Upper lobe of left lung (tissue), 6 donors: Measurements from ENCODE around the gene TTC23. TPM values are rescaled to one million over a fixed set of nuclear protein-coding genes. Genes with fewer than 3 reads are reported as not detected.

Source experiments
- ATAC-seq, 2 donors: fragments of 200-7000 bp; cut with Tn5 transposase; one replicate each; pipeline ENCODE4 v1.9.1; 2022; ENCODE audit warnings: mild to moderate bottlenecking in 2 of 2, moderate library complexity in 2 of 2; ENCODE audit not compliant: low FRiP score in 2 of 2
- DNase-seq, 2 donors: peaks; one replicate each; pipeline ENCODE4 v3.0.0-alpha.2; 2019 to 2020
- H3K27ac ChIP-seq, 4 donors: fragments of 200-600 bp; sonication (generic); one replicate each; pipeline ENCODE4 v1.5.1; 2016 to 2019
- H3K27me3 ChIP-seq, 4 donors: fragments of 200-600 bp; sonication (generic); one replicate each; pipeline ENCODE4 v1.5.1; 2017 to 2019
- H3K36me3 ChIP-seq, 4 donors: fragments of 200-600 bp; sonication (generic); one replicate each; pipeline ENCODE4 v1.5.1; 2016 to 2019
- H3K4me1 ChIP-seq, 4 donors: fragments of 200-600 bp; sonication (generic); one replicate each; pipeline ENCODE4 v1.5.1; 2018 to 2019
- H3K4me3 ChIP-seq, 4 donors: fragments of 200-600 bp; sonication (generic); one replicate each; pipeline ENCODE4 v1.5.1; 2017 to 2019; ENCODE audit warnings: mild to moderate bottlenecking in 2 of 4, moderate library complexity in 1 of 4
- H3K9me3 ChIP-seq, 4 donors: fragments of 200-600 bp; sonication (generic); one replicate each; pipeline ENCODE4 v1.5.1; 2018 to 2019
- CTCF ChIP-seq, 6 experiments: fragments of 450-650 bp in 4 of 6; fragments of 200-600 bp in 2 of 6; sonication (generic) in 2 of 6; IDR thresholded peaks; one replicate each; pipeline ENCODE4 v1.5.1; 2016 to 2019; ENCODE audit warnings: antibody characterized with exemption in 6 of 6
- EP300 ChIP-seq, 4 donors: sonication (generic); formaldehyde crosslinking; IDR thresholded peaks; one replicate each; pipeline ENCODE4 v1.5.1; 2017; ENCODE audit warnings: antibody characterized with exemption in 4 of 4, control low read depth in 2 of 4
- POLR2A ChIP-seq, 4 donors: fragments of 450-650 bp; IDR thresholded peaks; one replicate each; pipeline ENCODE4 v1.5.1; 2016 to 2017; ENCODE audit warnings: antibody characterized with exemption in 4 of 4, mild to moderate bottlenecking in 2 of 4
- POLR2AphosphoS5 ChIP-seq, 2 donors: sonication (generic); formaldehyde crosslinking; IDR thresholded peaks; one replicate each; pipeline ENCODE4 v1.5.1; 2017; ENCODE audit warnings: antibody characterized with exemption in 2 of 2
- WGBS, 2 donors: methylation state at CpG; one replicate each; pipeline ENCODE4 v1.1.5; 2017 to 2018; 5-methylcytosine and 5-hydroxymethylcytosine counted together
- total RNA-seq, 6 donors: library from RNA; depleted of rRNA in 4 of 6; stranded (reverse); fragments of >200 nt in 4 of 6; gene quantifications; one replicate each; pipeline versions ENCODE4 v1.1.0 to v1.2.1, GENCODE V29; 2016 to 2021
- donor health status: DM: no; HTN: no; CAD: no; lungs with moderate emphysema.
- donor health status: DM: no; HTN: yes; CAD: no; lungs with severe emphysema.

The TTC23 gene
- total RNA-seq, 6 donors from 2014 or later: 6.2 to 28.0 (median 15.3) TPM

- Histone ChIP-seq H3K9me3 (no peaks in the 10 kb centered on the region), H3K4me1 (peaks cover 0 to 8% (median 0%) of the 10 kb centered on the region in 4 donors), H3K36me3 (no peaks in the 10 kb centered on the region), H3K27me3 (no peaks in the 10 kb centered on the region), H3K27ac (no peak overlapping the region), H3K4me3 (no peak overlapping the region)
- no peak for DNase-seq
- no peak for TF ChIP-seq EP300 (IDR thresholded peaks at IDR 0.05)
- no peak for TF ChIP-seq CTCF (IDR thresholded peaks at IDR 0.05)
- no peak for TF ChIP-seq POLR2AphosphoS5 (IDR thresholded peaks at IDR 0.05)
- TF ChIP-seq POLR2A (IDR thresholded peaks at IDR 0.05): no peak
- WGBS, 2 donors: 84 to 91% methylated on average over 8 to 9 of the region's 9 CpGs
- ATAC-seq: no peak
Measured at GRCh38 chr15:99275525-99276128, 26.2 kb upstream of the TTC23 start.

GRCh38 chr15:99275061-99275460 is 25.7 kb upstream of the TTC23 start:
- DNase-seq (no peak), ATAC-seq (no peak)
- no peak overlapping the region for H3K27ac ChIP-seq
- TF ChIP-seq EP300 (IDR thresholded peaks at IDR 0.05): no peak
- TF ChIP-seq CTCF (IDR thresholded peaks at IDR 0.05): no peak
- TF ChIP-seq POLR2AphosphoS5 (IDR thresholded peaks at IDR 0.05): no peak
- H3K4me1 ChIP-seq: peaks cover 0 to 8% (median 0%) of the 10 kb centered on the region in 4 donors
- H3K27me3 ChIP-seq: no peaks in the 10 kb centered on the region
- 95 to 97% methylated on average over 2 of the region's 2 CpGs for WGBS, 2 donors
- no peaks in the 10 kb centered on the region for H3K9me3 ChIP-seq
- H3K36me3 ChIP-seq: no peaks in the 10 kb centered on the region
- H3K4me3 ChIP-seq: no peak overlapping the region

- no peak for DNase-seq
Measured at GRCh38 chr15:99273801-99274200, 24.4 kb upstream of the TTC23 start.

GRCh38 chr15:99268431-99268830 is 19.1 kb upstream of the TTC23 start:
- no peaks in the 10 kb centered on the region for H3K9me3 ChIP-seq
- no peak overlapping the region for H3K27ac ChIP-seq
- H3K36me3 ChIP-seq: no peaks in the 10 kb centered on the region
- no peaks in the 10 kb centered on the region for H3K27me3 ChIP-seq
- no peak for ATAC-seq
- no peak overlapping the region for H3K4me3 ChIP-seq
- peaks cover 0 to 7% (median 2%) of the 10 kb centered on the region in 4 donors for H3K4me1 ChIP-seq
- TF ChIP-seq EP300 (IDR thresholded peaks at IDR 0.05) (no peak), CTCF (IDR thresholded peaks at IDR 0.05) (no peak), POLR2AphosphoS5 (IDR thresholded peaks at IDR 0.05) (no peak), POLR2A (IDR thresholded peaks at IDR 0.05) (no peak)
- 68 to 82% methylated on average over 5 of the region's 5 CpGs for WGBS, 2 donors
- no peak for DNase-seq

More at GRCh38 chr15:99273801-99274200, 24.4 kb upstream of the TTC23 start:
- Histone ChIP-seq H3K9me3 (no peaks in the 10 kb centered on the region), H3K27ac (no peak overlapping the region), H3K27me3 (no peaks in the 10 kb centered on the region), H3K36me3 (no peaks in the 10 kb centered on the region), H3K4me3 (no peak overlapping the region), H3K4me1 (peaks cover 0 to 8% (median 0%) of the 10 kb centered on the region in 4 donors)
- WGBS, 2 donors: 63 to 81% methylated on average over 3 of the region's 3 CpGs
- TF ChIP-seq POLR2AphosphoS5 (IDR thresholded peaks at IDR 0.05): no peak
- TF ChIP-seq CTCF (IDR thresholded peaks at IDR 0.05): no peak
- TF ChIP-seq POLR2A (IDR thresholded peaks at IDR 0.05): no peak
- no peak for TF ChIP-seq EP300 (IDR thresholded peaks at IDR 0.05)
- no peak for ATAC-seq

GRCh38 chr15:99267957-99268356 is 18.6 kb upstream of the TTC23 start:
- 83 to 84% methylated on average over 3 of the region's 3 CpGs for WGBS, 2 donors
- H3K9me3 ChIP-seq: no peaks in the 10 kb centered on the region
- no peak for DNase-seq
- H3K4me1 ChIP-seq: peaks cover 0 to 4% (median under 1%) of the 10 kb centered on the region in 4 donors
- TF ChIP-seq POLR2A (IDR thresholded peaks at IDR 0.05) (no peak), CTCF (IDR thresholded peaks at IDR 0.05) (no peak), EP300 (IDR thresholded peaks at IDR 0.05) (no peak), POLR2AphosphoS5 (IDR thresholded peaks at IDR 0.05) (no peak)
- H3K27ac ChIP-seq: no peak overlapping the region
- no peak for ATAC-seq
- H3K4me3 ChIP-seq: no peak overlapping the region
- no peaks in the 10 kb centered on the region for H3K27me3 ChIP-seq
- H3K36me3 ChIP-seq: no peaks in the 10 kb centered on the region
